ENCODE measurements around the gene HOXD8. TPM values are rescaled to one million over a fixed set of nuclear protein-coding genes. Genes with fewer than 3 reads are reported as not detected.

The HOXD8 gene
- total and polyA plus RNA-seq, 2 experiments from 2014 or later, result 19.7 to 27.8 TPM

DNA sequence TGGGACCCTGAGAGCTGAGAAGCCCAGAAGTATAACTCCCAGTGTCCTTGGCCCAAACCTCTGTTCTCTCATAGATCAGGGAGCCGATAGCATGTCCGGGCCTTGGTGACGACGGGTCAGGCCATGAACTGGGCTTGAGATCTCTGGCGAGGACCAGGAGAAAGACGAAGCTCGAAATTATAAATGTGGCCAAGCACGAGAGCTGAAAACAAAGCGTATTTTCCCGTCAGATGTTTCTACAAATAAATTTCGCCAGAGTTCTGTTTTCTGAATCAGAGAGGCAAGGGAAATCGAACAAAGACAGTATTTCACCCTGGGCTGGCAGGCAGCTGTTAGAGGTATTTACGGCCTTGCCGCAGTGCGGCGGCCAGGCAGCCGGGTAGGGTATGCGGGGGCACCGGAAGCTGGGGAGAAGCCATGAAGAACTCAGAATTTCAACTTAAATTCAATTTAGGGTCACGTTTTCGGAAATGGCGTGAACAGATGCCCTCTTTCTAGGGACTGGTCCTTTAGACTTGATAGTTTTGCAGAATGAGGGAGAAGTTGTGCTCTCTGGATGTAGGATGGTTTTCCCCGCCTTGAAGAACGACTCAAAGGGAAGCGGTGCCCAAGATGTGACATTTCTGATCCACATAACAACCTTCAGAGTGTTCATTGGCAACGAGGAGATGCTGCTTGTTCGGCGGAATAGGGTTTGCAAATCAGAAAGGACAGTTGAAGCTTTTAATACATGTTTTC lies 9.6 kb downstream of the HOXD8 start:
- in situ Hi-C loops (cut with MboI), result no loop called here
- Histone ChIP-seq H3K4me3 (peak overlapping the region; percentile 85), H3K9ac (peak overlapping the region; percentile 97), H3K79me2 (ENCODE audit: insufficient read depth) (peaks cover 98% of the 10 kb centered on the region), H3K9me3 (ENCODE audit: low read depth) (no peaks in the 10 kb centered on the region), H3K27ac (peak overlapping the region; percentile 96), H3F3A (ENCODE audit: insufficient read depth) (peaks cover 40% of the 10 kb centered on the region), H3K4me1 (ENCODE audit: insufficient read depth) (peaks cover 36% of the 10 kb centered on the region), H4K20me1 (ENCODE audit: insufficient read depth) (no peaks in the 10 kb centered on the region), H2AFZ (peak overlapping the region; percentile 64), H3K4me2 (ENCODE audit: unreplicated experiment) (peak overlapping the region; percentile 93), H3K36me3 (ENCODE audit: low read depth) (no peaks in the 10 kb centered on the region), H3K9me2 (ENCODE audit: insufficient read depth) (no peaks in the 10 kb centered on the region), H3K27me3 (replicated peaks; ENCODE audit: insufficient read depth) (no peaks in the 10 kb centered on the region)
- WGBS, 2 experiments (ENCODE audit: low coverage in 1 of 2, low lambda C conversion rate in 2 of 2, missing lambda C conversion rate in 2 of 2), result 4% methylated on average over 28 of the region's 28 CpGs
- DNase-seq, result peak; percentile 68
- TF ChIP-seq EZH2phosphoT487 (IDR thresholded peaks at IDR 0.05; ENCODE audit: insufficient read depth, low read depth) (no peak), EZH2 (IDR thresholded peaks at IDR 0.05; ENCODE audit: insufficient read depth, poor library complexity, severe bottlenecking) (no peak)

DNA sequence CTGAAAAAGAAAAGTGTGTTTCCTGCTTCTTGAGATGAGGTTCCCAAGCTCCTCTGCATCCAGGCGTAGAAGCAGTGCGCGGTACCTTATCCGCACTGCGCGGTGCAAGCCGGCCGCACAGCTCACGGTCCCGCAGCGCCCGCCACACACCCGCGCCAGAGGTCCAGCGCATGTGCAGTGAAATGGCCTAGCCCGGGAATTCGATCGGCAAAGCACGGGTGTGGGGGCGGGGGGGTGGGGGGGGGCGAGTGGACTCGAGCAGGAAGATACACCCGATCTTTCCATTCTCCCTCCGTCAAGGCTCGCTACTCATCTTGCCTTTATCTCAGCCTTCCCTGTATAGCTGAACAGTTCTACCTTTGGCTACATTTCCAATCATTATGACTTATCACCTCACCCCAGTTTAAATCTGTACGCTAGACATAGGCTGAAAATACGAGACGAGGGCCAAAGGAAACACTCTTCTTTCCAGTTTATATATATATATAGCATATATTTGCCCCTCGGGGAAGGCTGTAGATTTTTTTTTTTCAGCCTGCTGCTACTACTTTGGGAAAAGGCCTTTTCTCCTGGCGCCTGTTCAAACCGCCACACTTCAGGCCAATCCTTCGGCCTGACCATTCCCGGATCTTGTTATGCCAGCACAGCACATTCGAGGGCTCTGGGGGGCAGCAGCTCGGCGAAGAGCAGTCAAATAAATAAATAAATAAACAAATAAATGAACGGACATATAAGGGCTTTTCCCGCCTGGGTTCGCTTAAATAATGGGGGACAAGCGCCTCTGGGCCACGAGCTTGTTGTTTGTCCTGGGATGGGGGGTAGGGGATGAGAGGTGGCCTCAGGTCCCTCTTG lies 10.4 kb downstream of the HOXD8 start:
- peak; percentile 77 for DNase-seq
- Histone ChIP-seq H3F3A (ENCODE audit: insufficient read depth) (peaks cover 32% of the 10 kb centered on the region), H4K20me1 (ENCODE audit: insufficient read depth) (no peaks in the 10 kb centered on the region), H3K36me3 (ENCODE audit: low read depth) (no peaks in the 10 kb centered on the region), H3K27ac (peak overlapping the region; percentile 96), H3K79me2 (ENCODE audit: insufficient read depth) (peaks cover 98% of the 10 kb centered on the region), H3K4me1 (ENCODE audit: insufficient read depth) (peaks cover 30% of the 10 kb centered on the region), H3K27me3 (replicated peaks; ENCODE audit: insufficient read depth) (no peaks in the 10 kb centered on the region), H3K4me2 (ENCODE audit: unreplicated experiment) (peak overlapping the region; percentile 93), H3K9me2 (ENCODE audit: insufficient read depth) (no peaks in the 10 kb centered on the region), H2AFZ (peak overlapping the region; percentile 67), H3K9me3 (ENCODE audit: low read depth) (no peaks in the 10 kb centered on the region), H3K9ac (peak overlapping the region; percentile 97), H3K4me3 (peak overlapping the region; percentile 85)
- in situ Hi-C loops (cut with MboI), result loop anchor here (5.0 to 10.0 kb wide), 2 partner anchors 315 to 407 kb away; no protein-coding TSS in a partner anchor
- TF ChIP-seq EZH2 (IDR thresholded peaks at IDR 0.05; ENCODE audit: insufficient read depth, poor library complexity, severe bottlenecking) (no peak), EZH2phosphoT487 (IDR thresholded peaks at IDR 0.05; ENCODE audit: insufficient read depth, low read depth) (no peak)
- 3 to 4% methylated on average over 35 to 41 of the region's 41 CpGs for WGBS, 2 experiments (ENCODE audit: low coverage in 1 of 2, low lambda C conversion rate in 2 of 2, missing lambda C conversion rate in 2 of 2)

DNA sequence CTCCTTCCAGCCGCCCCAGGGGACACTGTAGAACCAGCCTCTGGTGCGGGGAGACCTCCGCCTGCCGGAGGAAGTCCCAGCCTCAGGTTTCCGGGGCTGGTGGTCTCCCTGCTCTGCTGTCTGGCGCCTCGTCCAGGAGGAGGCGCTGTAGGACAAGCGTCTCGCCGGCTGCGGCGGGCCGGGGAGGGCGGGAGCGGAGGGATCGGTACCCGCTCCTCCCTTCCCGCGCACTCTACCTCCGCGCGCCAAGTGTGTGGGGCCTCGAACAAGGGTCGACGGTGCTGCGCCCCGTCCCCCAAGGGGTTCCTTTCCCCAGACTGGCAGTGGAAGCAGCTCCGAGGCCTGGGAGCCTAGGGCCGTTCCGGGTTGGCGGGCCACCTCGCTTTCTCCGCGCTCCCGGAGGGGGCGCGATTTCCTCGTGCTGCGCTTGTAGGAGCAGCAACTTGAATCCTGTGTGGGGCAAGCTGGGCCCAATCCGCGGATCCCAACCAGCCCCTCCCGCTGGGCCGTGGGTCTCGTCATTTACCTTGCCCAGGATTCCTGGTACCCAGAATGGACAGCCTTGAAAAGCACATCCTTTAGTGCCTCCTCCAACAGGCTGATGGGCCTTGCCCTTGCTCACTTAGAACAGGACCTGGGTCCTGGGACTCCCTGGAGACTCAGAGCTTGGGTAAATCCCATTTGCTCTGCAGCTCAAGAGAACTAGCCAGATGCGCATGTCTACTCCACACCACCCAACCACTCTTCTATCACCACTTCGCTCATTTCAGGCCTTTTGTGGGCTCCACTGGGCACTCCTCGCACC lies 11.2 kb downstream of the HOXD8 start:
- 9 to 11% methylated on average over 29 to 45 of the region's 48 CpGs for WGBS, 2 experiments (ENCODE audit: low coverage in 1 of 2, low lambda C conversion rate in 2 of 2, missing lambda C conversion rate in 2 of 2)
- Histone ChIP-seq H3K9ac (peak overlapping the region; percentile 97), H3K4me1 (ENCODE audit: insufficient read depth) (peaks cover 22% of the 10 kb centered on the region), H4K20me1 (ENCODE audit: insufficient read depth) (no peaks in the 10 kb centered on the region; the same call in 1 of the 2 replicates), H3K79me2 (ENCODE audit: insufficient read depth) (peaks cover 98% of the 10 kb centered on the region), H3K4me3 (peak overlapping the region; percentile 85), H3K27ac (peak overlapping the region; percentile 96), H3K4me2 (ENCODE audit: unreplicated experiment) (peak overlapping the region; percentile 93), H3F3A (ENCODE audit: insufficient read depth) (peaks cover 24% of the 10 kb centered on the region), H3K9me3 (ENCODE audit: low read depth) (no peaks in the 10 kb centered on the region), H3K9me2 (ENCODE audit: insufficient read depth) (no peaks in the 10 kb centered on the region), H3K27me3 (replicated peaks; ENCODE audit: insufficient read depth) (no peaks in the 10 kb centered on the region), H2AFZ (peak overlapping the region; percentile 67), H3K36me3 (ENCODE audit: low read depth) (no peaks in the 10 kb centered on the region)
- no peak for TF ChIP-seq EZH2phosphoT487 (IDR thresholded peaks at IDR 0.05; ENCODE audit: insufficient read depth, low read depth)
- no peak for TF ChIP-seq EZH2 (IDR thresholded peaks at IDR 0.05; ENCODE audit: insufficient read depth, poor library complexity, severe bottlenecking)
- in situ Hi-C loops (cut with MboI), result loop anchor here (5.0 to 10.0 kb wide), 2 partner anchors 314 to 407 kb away; no protein-coding TSS in a partner anchor
- peak; percentile 89 for DNase-seq

DNA sequence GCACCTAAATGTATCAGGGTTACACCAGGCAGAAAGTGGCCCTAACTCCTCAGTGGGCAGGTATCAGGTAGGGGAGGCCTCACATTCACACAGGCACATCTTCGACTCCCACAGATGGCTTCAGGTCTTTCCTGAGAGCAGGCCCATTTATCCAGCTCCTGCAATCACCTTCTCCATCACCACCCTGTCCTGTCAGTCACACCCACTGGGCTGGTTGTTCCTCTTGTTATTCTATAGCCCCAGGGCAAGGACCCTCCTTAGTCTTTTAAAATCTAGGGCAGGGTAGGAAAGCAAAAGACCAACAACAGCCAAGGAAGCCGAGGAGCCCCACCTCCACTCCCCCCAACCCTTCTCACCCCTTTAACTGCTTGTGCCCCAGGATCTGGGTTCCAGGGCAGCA lies 12.8 kb downstream of the HOXD8 start:
- Histone ChIP-seq H3K9me2 (ENCODE audit: insufficient read depth) (no peaks in the 10 kb centered on the region), H2AFZ (no peak overlapping the region), H3K4me2 (ENCODE audit: unreplicated experiment) (no peak overlapping the region), H3K9ac (no peak overlapping the region), H3K36me3 (ENCODE audit: low read depth) (no peaks in the 10 kb centered on the region), H3K4me1 (ENCODE audit: insufficient read depth) (peaks cover 22% of the 10 kb centered on the region), H4K20me1 (ENCODE audit: insufficient read depth) (peaks cover 2% of the 10 kb centered on the region; the same call in 1 of the 2 replicates), H3K9me3 (ENCODE audit: low read depth) (no peaks in the 10 kb centered on the region), H3K27me3 (replicated peaks; ENCODE audit: insufficient read depth) (no peaks in the 10 kb centered on the region), H3K79me2 (ENCODE audit: insufficient read depth) (peaks cover 99% of the 10 kb centered on the region), H3F3A (ENCODE audit: insufficient read depth) (peaks cover 16% of the 10 kb centered on the region), H3K4me3 (no peak overlapping the region), H3K27ac (no peak overlapping the region)
- TF ChIP-seq EZH2 (IDR thresholded peaks at IDR 0.05; ENCODE audit: insufficient read depth, poor library complexity, severe bottlenecking), result no peak
- no peak for TF ChIP-seq EZH2phosphoT487 (IDR thresholded peaks at IDR 0.05; ENCODE audit: insufficient read depth, low read depth)
- DNase-seq, result no peak
- 50 to 84% methylated on average over 2 of the region's 2 CpGs for WGBS, 2 experiments (ENCODE audit: low coverage in 1 of 2, low lambda C conversion rate in 2 of 2, missing lambda C conversion rate in 2 of 2)
- in situ Hi-C loops (cut with MboI), result loop anchor here (5.0 to 10.0 kb wide), 2 partner anchors 313 to 405 kb away; no protein-coding TSS in a partner anchor
